ENCODE measurements around the gene POLG2. TPM values are rescaled to one million over a fixed set of nuclear protein-coding genes. Genes with fewer than 3 reads are reported as not detected.
A peak's percentile ranks its signal among the peaks of the same experiment; 100 is the strongest.
"Not testable (repeated sequence)": the region's sequence is repeated elsewhere in the genome, so short reads cannot be mapped to it uniquely, and the experiment has no call there.

POLG2 gene
- polyA plus RNA-seq, 10 donors = 12.5 to 37.1 (median 19.4) TPM

DNA sequence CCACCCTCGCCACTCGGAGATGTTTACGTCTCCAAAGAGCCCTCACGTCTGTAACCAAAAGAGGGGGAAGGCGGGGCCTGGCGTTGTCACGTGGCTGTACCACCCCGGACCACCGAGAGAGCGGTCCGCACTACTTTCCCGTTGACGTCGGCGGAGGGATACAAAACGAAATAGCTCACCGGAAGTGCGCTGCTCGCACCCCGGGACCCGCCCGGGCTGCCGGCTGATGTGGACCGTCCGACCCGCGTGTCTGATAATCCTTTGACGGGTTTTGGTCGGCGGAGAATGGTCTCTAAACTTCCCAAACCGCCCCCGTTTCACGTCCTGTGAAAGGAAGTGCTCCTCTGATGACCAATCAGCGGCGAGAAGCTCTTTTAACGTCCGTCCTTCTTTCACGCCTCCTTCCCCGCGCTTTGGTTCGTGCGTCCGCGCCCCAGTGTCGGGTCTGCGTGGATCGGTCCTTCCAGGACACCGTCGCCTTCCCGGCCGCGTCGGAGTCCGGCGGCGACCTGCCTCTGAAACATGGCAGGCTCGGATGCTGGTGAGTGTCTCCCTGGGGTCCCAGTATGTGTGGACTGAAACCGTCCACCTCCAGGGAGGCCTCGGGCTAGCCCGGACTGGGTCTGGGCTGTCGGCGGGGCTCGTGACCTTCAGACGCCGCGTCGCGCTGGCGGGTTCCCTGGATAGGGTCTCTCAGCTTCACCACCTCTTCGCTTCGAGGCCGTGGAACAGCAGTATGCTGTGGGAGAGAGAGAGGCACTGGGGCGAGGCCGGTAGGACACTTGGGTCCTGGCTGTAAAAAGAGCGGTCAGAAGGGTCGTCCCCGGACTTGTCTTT lies 9.9 kb upstream of the POLG2 start, which contains the start of gene CEP95:
Gene CEP95, plus strand, starts transcription at position 402 of the 837 bp plus-strand sequence. Its CDS starts 121 bp downstream, at position 523.
- peak; percentile 98 to 99 (median 98) for DNase-seq

DNA sequence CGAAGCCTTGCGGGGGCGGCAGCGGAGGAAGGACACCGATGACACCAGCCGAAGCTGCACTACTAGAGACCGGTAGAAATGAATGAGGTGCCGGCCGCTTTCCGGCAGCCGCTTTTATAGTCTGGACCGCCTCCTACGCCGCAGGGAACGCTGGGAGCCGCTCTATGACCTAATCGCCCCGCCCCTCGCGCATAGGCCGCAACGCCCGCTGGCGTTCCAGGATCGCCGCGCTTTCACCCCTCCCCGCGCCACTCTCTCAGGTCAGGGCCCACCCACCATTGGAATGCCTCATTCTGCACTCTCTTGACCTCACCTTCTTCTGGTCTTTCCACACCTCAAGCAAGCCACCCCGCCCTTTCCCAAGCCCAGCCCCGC lies 9.3 kb upstream of the POLG2 start, which contains the start of gene DDX5:
Gene DDX5, minus strand, starts transcription at position 89 of the 375 bp plus-strand sequence. CDS start 170 bp downstream, outside the sequence.
- DNase-seq = peak; percentile 96 to 99 (median 97)

- DNase-seq = peak; percentile 93 to 98 (median 97)
These were observed 8.7 kb upstream of the POLG2 start for GRCh38 chr17:64505340-64506200.

DNA sequence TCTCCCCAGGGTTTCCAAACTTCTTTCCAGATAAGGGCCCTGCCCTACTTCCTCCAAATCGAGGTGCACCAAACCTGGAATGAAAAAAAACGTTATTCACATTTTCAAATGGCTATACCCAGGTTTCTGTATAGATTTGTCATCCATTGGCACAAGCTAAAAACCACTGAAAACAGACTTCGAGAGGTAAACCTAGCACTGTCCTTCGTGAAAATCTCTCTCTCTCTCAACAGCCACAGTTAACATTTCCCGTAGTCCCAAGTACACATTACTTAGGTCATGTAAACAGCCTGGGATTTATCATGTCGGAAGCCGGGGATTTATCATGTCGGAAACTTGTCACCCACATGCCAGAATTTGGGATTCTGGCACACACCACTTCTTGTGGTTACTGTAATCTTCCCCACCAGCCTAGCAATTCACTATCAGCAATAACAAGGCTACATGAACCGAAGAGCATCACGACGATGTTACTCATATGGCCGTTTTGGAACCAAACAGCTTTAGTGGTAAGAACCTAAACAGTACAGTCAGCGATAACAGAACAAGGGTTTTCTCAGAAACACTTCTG lies 8.0 kb upstream of the POLG2 start:
- DNase-seq = peak in 1 of 3 donors; percentile 46

- no peak for DNase-seq
These were observed 7.2 kb upstream of the POLG2 start for GRCh38 chr17:64503821-64504768.

DNA sequence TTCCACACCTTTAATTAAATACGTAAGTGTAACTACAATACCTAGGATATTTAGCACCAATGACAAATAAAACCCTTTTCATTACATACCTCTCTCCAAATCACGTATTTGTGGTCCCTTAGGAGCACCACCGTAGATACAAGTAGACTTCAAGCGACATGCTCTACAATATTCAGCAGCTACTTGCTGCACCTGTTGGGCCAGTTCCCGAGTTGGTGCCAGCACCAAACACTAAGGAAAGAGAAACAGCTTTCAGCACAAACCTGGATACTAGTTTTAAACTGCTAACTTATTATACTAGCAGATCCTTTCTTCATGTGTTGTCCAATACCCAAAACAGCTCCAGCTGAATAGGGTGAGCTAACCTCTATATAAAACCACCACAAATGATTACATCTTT lies 6.5 kb upstream of the POLG2 start:
- DNase-seq = no peak

- DNase-seq = no peak
These were observed 6.0 kb upstream of the POLG2 start for GRCh38 chr17:64502809-64503208.

DNA sequence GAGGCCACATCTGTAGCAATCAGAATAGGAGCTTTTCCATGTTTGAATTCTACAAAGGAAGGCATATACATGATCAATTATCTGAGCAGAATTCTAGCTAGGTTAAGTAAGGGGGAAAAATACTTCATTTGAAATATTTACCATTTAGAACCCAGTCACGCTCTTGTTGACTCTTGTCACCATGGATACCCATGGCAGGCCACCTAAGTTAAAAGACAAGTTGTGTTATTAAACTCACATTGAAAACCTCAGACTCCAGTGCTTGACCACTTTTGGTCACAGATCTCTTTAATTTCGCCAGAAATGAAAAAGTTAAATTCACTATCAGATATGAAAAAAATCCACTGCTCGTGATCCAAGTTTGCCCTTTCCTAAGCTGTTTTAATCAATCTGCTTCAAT lies 5.2 kb upstream of the POLG2 start:
- DNase-seq = no peak

GRCh38 chr17:64500862-64501765 lies 4.3 kb upstream of the POLG2 start:
- no peak for DNase-seq

DNA sequence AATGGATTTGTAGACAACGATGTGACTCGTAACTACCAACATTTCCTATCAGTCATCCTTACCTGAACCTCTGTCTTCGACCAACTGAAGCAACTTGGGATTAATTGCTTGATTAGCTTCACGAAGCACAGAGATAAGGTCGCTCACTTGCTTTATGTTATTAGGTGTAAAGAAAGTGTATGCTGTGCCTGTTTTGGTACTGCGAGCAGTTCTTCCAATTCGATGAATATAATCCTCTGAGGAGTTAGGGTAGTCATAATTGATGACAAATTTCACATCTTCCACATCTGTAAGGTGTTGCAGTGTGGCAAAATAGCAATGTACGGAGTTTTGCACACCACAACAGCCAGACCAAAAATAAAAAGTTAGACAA lies 3.6 kb upstream of the POLG2 start:
- DNase-seq = no peak

DNA sequence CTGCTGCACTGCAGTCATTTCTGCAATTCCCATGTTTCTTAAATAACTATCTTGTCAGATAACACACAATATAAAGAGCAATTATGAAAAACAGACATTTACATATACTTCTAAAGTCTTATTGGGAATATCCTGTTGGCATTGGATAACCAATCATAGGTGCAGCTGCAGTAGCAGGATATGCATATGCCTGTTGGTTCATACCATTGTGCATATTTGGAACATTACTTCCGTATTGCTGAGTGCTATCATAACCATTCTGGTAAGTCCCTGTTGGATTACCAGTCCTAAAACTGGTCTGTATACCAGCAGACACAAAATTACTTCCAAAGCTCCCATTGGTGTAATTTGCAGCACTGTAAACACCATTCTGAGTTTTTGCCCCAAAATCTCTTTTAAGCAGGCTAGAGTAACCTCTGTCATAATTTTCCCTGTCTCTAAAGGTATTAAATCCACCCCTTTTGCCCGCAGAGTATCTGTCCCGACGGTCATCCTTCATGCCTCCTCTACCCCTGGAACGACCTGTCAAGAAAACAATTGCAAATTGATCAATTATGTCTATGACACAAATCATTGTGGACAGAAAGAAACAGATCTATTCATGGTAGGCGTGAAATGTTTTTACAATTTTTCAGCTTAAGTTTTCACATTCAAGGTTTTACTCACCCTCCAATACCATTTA lies 3.1 kb upstream of the POLG2 start:
- DNase-seq = no peak

- DNase-seq = no peak
These were observed 1.7 kb upstream of the POLG2 start for GRCh38 chr17:64498308-64499203.

DNA sequence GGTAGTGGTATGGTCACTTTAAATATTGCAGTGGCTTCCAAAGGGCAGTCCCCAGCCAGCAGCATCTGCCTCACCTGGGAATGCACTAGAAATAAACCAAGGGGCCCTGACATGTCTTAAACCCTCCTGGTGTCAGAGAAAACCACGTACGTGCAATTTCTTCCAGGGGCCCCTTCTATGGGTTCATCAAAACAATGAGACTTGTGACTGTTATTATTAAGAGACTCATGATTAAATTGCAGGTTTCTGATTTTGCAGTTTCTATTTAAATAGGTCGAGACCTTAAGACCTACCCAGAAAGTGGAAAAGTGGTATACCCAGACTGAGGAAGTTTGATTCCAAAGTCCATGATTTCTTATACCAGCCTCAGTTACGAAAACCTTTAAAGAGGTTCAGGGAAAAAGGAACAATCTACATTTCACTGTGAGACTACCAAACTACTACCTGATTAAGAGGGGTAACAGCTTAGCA lies 746 bp upstream of the POLG2 start:
- DNase-seq = no peak

- DNase-seq = no peak
These were observed 487 bp downstream of the POLG2 start for GRCh38 chr17:64496348-64496785.

GRCh38 chr17:64495300-64495699 lies 1.6 kb downstream of the POLG2 start:
- not testable (repeated sequence) for DNase-seq

DNA sequence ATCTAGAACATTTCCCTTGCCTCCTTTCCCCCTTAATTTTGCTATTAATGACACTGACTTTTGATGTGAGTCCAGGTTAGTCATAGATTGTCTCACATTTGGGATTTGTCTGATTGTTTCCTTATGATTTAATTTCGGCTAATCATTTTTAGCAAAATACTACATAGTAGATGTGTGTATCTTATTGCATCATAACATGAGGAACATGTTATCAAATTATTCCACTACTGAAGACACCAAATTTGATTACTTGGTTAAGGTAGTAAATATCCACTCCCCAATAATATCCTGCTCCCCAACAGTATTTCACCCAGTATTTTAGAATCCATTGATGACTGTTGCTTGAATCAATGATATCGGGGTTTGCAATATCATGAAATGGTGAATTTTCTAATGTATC lies 2.7 kb downstream of the POLG2 start:
- no peak for DNase-seq

DNA sequence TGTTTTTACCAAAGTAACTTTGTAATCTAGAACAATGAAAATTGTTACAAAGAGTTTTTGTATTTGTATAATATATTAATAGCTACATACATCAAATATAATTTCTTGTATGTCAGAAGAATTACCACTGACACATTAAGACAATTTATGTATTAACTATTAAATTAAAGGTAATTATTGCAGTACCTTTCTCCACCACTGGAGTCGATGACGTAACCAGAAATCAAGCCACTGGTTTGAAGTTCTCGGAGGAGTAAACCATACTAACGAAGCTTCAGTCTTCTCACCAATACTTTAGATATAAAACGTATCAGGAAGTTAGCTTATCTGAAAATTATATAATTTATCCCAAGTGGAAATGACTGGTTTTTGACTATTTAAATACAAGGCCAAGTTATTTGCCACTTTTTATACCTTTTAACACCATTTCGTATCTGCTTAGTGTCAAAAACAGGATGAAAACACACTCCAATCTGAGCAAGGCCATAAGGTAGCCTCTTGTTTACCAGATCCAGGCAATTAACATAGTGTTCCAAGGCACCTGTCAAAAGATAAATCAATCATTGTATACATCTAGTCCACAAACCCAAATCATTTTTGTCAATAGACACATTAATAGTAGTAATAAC lies 4.3 kb downstream of the POLG2 start:
- DNase-seq = no peak

- peak in 1 of 3 donors; percentile 41 for DNase-seq
These were observed 4.9 kb downstream of the POLG2 start for GRCh38 chr17:64491994-64492393.

All from muscle of back (tissue), 11 donors.